Measurements from ENCODE around the gene ANTKMT.
A peak's percentile ranks its signal among the peaks of the same experiment; 100 is the strongest.

DNA sequence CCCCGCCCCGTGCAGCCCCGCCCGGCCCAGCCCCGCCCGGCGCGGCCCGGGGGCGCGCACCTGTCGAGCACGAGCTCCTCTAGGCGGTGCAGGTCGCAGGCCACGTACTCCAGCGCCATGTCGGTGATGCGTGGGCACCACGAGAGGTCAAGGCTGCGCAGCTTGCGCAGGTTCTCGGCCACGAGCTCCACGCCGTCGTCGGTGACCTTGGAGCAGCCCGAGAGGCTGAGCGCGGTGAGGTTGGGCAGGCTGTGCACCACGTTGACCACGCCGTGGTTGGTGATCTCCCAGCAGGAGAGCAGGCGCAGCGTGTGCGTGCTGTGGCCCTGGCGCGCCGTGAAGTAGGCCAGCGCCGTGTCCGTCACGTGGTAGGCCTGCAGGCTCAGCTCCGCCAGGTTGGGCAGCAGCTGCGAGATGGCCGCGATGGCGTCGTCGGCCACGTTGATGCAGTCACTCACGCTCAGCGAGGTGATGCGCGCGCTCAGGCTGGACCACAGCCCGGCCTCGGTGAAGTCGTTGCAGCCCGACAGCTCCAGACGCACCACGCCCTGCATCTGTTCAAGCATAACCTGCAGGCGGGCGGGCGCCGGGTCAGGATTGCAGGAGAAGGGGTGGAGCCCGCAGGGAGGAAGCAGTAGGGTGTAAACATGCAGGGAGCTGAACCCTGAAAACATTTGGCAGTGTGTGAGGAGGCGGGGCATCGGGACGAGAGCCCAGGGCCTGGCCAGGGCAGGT lies 25.4 kb upstream of the ANTKMT start:
- TF ChIP-seq TCF12 (IDR thresholded peaks at IDR 0.05; ENCODE audit: low read depth) (peak; percentile 79), TAF1 (IDR thresholded peaks at IDR 0.05; ENCODE audit: low read depth) (no peak), RAD21 (IDR thresholded peaks at IDR 0.05; ENCODE audit: low read depth) (peak; percentile 7; the same call in 1 of the 2 replicates), CEBPB (IDR thresholded peaks at IDR 0.05) (peak; percentile 62; the same call in 1 of the 2 replicates), ZBTB7A (IDR thresholded peaks at IDR 0.05; ENCODE audit: low read depth) (no peak), EP300 (IDR thresholded peaks at IDR 0.05; ENCODE audit: borderline replicate concordance) (peak; percentile 53; the same call in 1 of the 2 replicates), YY1 (IDR thresholded peaks at IDR 0.05; ENCODE audit: low read depth) (peak; percentile 81), FOXM1 (IDR thresholded peaks at IDR 0.05; ENCODE audit: borderline replicate concordance, low read depth) (no peak; the same call in 1 of the 2 replicates)
- TF ChIP-seq, protein P1, sequence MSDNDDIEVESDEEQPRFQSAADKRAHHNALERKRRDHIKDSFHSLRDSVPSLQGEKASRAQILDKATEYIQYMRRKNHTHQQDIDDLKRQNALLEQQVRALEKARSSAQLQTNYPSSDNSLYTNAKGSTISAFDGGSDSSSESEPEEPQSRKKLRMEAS (IDR thresholded peaks at IDR 0.05): peak; percentile 99
